ENCODE data around the gene SOX18. TPM values are rescaled to one million over a fixed set of nuclear protein-coding genes. Genes with fewer than 3 reads are reported as not detected.

SOX18 gene
- total and polyA plus RNA-seq, 2 of the 13 experiments (the other 11 are each of a cell fraction or from before 2014, with no cell fraction given): 1.6 to 1.9 TPM

- TF ChIP-seq NFAT5 (CRISPR knock-in tag; IDR thresholded peaks at IDR 0.05) (no peak; the same call in 1 of the 2 replicates), ZNF160 (CRISPR knock-in tag; IDR thresholded peaks at IDR 0.05) (0 out of 2 replicates have a peak, but pooled peaks have one; percentile 41), ARNT (IDR thresholded peaks at IDR 0.05) (no peak), EEA1 (CRISPR knock-in tag; IDR thresholded peaks at IDR 0.05; ENCODE audit: borderline replicate concordance) (no peak), ZBTB21 (CRISPR knock-in tag; IDR thresholded peaks at IDR 0.05) (no peak), ZNF569 (CRISPR knock-in tag; IDR thresholded peaks at IDR 0.05; ENCODE audit: borderline replicate concordance) (no peak), SKI (IDR thresholded peaks at IDR 0.05; ENCODE audit: partially characterized antibody) (peak; percentile 72), ZNF7 (CRISPR knock-in tag; IDR thresholded peaks at IDR 0.05) (no peak), ATF5 (CRISPR knock-in tag; IDR thresholded peaks at IDR 0.05; ENCODE audit: low read depth) (peak; percentile 92; the same call in 1 of the 2 replicates), ZBTB14 (CRISPR knock-in tag; IDR thresholded peaks at IDR 0.05) (no peak; the same call in 1 of the 2 replicates), ZNF274 (CRISPR knock-in tag; IDR thresholded peaks at IDR 0.05) (0 out of 2 replicates have a peak, but pooled peaks have one; percentile 39), THYN1 (CRISPR knock-in tag; IDR thresholded peaks at IDR 0.05; ENCODE audit: borderline replicate concordance, low read depth) (no peak; the same call in 1 of the 2 replicates), YY1 (IDR thresholded peaks at IDR 0.05; ENCODE audit: insufficient read depth, insufficient replicate concordance, low read depth, low read length) (no peak), ZFP37 (CRISPR knock-in tag; IDR thresholded peaks at IDR 0.05; ENCODE audit: borderline replicate concordance) (no peak), GATAD1 (CRISPR knock-in tag; IDR thresholded peaks at IDR 0.05) (peak; percentile 58), MLLT10 (CRISPR knock-in tag; IDR thresholded peaks at IDR 0.05) (no peak), KLF11 (CRISPR knock-in tag; IDR thresholded peaks at IDR 0.05) (no peak), ZNF607 (CRISPR knock-in tag; IDR thresholded peaks at IDR 0.05; ENCODE audit: borderline replicate concordance) (no peak), ATF7 (IDR thresholded peaks at IDR 0.05) (no peak), ATF7 (CRISPR knock-in tag; IDR thresholded peaks at IDR 0.05) (no peak), SNAPC5 (CRISPR knock-in tag; IDR thresholded peaks at IDR 0.05; ENCODE audit: borderline replicate concordance) (peak; percentile 47; the same call in 1 of the 2 replicates), HCFC1 (IDR thresholded peaks at IDR 0.05; ENCODE audit: low read depth, low read length) (no peak), AHR (CRISPR knock-in tag; IDR thresholded peaks at IDR 0.05) (peak; percentile 79; the same call in 1 of the 2 replicates), ZNF101 (CRISPR knock-in tag; IDR thresholded peaks at IDR 0.05; ENCODE audit: borderline replicate concordance, low read depth) (no peak)
Observed at GRCh38 chr20:64055893-64056638, 6.6 kb upstream of the SOX18 start (continued).

All from HepG2 (cell line).